Measurements from ENCODE around the gene MCM9. TPM values are rescaled to one million over a fixed set of nuclear protein-coding genes. Genes with fewer than 3 reads are reported as not detected.

Gene MCM9
- total and polyA plus RNA-seq, 2 of the 13 experiments (the other 11 are each of a cell fraction or from before 2014, with no cell fraction given): 3.8 to 17.2 TPM

DNA sequence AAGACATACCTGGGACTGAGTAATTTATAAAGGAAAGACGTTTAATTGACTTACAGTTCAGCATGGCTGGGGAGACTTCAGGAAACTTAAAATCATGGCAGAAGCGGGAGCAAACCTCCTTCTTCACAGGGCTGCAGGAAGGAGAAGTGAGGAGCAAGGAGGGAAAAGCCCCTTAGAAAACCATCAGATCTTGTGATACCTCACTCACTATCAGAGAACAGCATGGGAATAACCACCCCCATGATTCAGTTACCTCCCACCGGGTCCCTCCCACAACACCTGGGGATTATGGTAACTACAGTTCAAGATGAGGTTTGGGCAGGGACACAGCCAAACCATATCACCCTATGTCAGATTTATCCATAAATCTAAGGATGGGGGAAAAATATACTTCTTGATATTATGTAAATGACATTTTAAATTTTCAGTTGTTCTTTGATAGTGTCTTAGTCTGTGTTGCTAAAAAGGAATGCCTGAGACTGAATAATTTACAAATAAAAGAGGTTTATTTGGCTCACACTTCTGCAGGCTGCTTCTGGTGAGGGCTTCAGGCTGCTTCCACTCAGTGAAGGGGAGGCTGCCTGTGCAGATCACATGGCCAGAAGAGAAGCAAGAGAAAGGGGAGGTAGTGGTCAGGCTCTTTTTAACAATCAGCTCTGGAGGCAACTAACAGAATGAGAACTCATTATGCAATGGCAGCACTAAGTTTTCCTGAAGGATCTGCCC lies 1.2 kb upstream of the MCM9 start:
- ATAC-seq: no peak
- no peak overlapping the region for H3K27ac ChIP-seq (ENCODE audit: extremely low read length, insufficient read depth, low read length)
- CTCF ChIA-PET (ENCODE audit: low intra/inter-chr PET ratio, low total read pairs): no interaction called here

More for the DNA sequence above, 1.2 kb upstream of the MCM9 start:
- FAIRE-seq: no peak
- Histone ChIP-seq H2AFZ (ENCODE audit: low read length) (no peak overlapping the region), H3K27me3 (ENCODE audit: control insufficient read depth in 1 of 2, insufficient read depth in 2 of 2, low read length in 2 of 2) (no peaks in the 10 kb centered on the region; a peak in 1 of 5 replicates), H3K4me2 (ENCODE audit: low read depth, low read length) (peak overlapping the region; percentile 94), H3K36me3 (replicated peaks in 1 of 2; ENCODE audit: control insufficient read depth in 1 of 2, insufficient read depth in 2 of 2, low read length in 2 of 2) (peaks cover 0 to 13% of the 10 kb centered on the region in 2 experiments; a peak in 2 of 5 replicates), H3K9ac (ENCODE audit: insufficient read depth, low read depth, low read length) (peak overlapping the region; percentile 89; the same call in 1 of the 2 replicates), H3K4me1 (ENCODE audit: insufficient read depth, low read length) (peaks cover 31% of the 10 kb centered on the region), H4K20me1 (ENCODE audit: insufficient read depth, low read length) (no peaks in the 10 kb centered on the region; the same call in 1 of the 2 replicates), H3K4me3 (replicated peaks in 1 of 3; ENCODE audit: insufficient read depth in 1 of 3, low read depth in 2 of 3, low read length in 3 of 3) (peak overlapping the region in 2 of 3 experiments; percentile 81 to 89; a peak in 3 of 6 replicates), H3K79me2 (ENCODE audit: insufficient read depth, low read length) (peaks cover 20% of the 10 kb centered on the region), H3K9me3 (ENCODE audit: low read length) (no peaks in the 10 kb centered on the region)
- 87% methylated on average over 3 of the region's 3 CpGs for WGBS (ENCODE audit: low lambda C conversion rate)
- no TSS peak for BruUV-seq (replicated peaks)
- no peak for DNase-seq (ENCODE audit: low spot score)
- in situ Hi-C loops (cut with HindIII; ENCODE audit: extremely low pct_ligation_motif_present, low pct_unique_long_range_greater_than_20kb): no loop called here
- intact Hi-C loops (cut with micrococcal nuclease; ENCODE audit: unreplicated experiment): loop anchor here (1.0 to 10.0 kb wide), 2 partner anchors 40 to 1069 kb away; no protein-coding TSS in a partner anchor
- POLR2A ChIA-PET: interaction anchor here (1.0 to 2.0 kb wide), 3 partner anchors 39 to 142 kb away, joined by 3 to 10 read pairs (median 5); partner anchors contain the start of genes ASF1A and FAM184A
- TF ChIP-seq, protein P1, sequence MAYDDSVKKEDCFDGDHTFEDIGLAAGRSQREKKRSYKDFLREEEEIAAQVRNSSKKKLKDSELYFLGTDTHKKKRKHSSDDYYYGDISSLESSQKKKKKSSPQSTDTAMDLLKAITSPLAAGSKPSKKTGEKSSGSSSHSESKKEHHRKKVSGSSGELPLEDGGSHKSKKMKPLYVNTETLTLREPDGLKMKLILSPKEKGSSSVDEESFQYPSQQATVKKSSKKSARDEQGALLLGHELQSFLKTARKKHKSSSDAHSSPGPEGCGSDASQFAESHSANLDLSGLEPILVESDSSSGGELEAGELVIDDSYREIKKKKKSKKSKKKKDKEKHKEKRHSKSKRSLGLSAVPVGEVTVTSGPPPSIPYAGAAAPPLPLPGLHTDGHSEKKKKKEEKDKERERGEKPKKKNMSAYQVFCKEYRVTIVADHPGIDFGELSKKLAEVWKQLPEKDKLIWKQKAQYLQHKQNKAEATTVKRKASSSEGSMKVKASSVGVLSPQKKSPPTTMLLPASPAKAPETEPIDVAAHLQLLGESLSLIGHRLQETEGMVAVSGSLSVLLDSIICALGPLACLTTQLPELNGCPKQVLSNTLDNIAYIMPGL (CRISPR knock-in tag; IDR thresholded peaks at IDR 0.05; ENCODE audit: borderline replicate concordance in 1 of 2, low read depth in 1 of 2): no peak
- TF ChIP-seq PHF8 (CRISPR knock-in tag; IDR thresholded peaks at IDR 0.05): no peak
- TF ChIP-seq, protein P2, sequence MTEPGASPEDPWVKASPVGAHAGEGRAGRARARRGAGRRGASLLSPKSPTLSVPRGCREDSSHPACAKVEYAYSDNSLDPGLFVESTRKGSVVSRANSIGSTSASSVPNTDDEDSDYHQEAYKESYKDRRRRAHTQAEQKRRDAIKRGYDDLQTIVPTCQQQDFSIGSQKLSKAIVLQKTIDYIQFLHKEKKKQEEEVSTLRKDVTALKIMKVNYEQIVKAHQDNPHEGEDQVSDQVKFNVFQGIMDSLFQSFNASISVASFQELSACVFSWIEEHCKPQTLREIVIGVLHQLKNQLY (CRISPR knock-in tag; IDR thresholded peaks at IDR 0.05): no peak
- TF ChIP-seq, protein P3, sequence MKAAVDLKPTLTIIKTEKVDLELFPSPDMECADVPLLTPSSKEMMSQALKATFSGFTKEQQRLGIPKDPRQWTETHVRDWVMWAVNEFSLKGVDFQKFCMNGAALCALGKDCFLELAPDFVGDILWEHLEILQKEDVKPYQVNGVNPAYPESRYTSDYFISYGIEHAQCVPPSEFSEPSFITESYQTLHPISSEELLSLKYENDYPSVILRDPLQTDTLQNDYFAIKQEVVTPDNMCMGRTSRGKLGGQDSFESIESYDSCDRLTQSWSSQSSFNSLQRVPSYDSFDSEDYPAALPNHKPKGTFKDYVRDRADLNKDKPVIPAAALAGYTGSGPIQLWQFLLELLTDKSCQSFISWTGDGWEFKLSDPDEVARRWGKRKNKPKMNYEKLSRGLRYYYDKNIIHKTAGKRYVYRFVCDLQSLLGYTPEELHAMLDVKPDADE (CRISPR knock-in tag; IDR thresholded peaks at IDR 0.05): no peak
- TF ChIP-seq, protein P4, sequence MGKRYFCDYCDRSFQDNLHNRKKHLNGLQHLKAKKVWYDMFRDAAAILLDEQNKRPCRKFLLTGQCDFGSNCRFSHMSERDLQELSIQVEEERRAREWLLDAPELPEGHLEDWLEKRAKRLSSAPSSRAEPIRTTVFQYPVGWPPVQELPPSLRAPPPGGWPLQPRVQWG (CRISPR knock-in tag; IDR thresholded peaks at IDR 0.05; ENCODE audit: borderline replicate concordance, low read depth): no peak
- no peak for TF ChIP-seq BORCS8-MEF2B (CRISPR knock-in tag; IDR thresholded peaks at IDR 0.05)
- peak; percentile 80; the same call in 1 of the 2 replicates for TF ChIP-seq ZNF766 (CRISPR knock-in tag; IDR thresholded peaks at IDR 0.05; ENCODE audit: borderline replicate concordance)
